Stimulated activated CD8-positive, alpha-beta memory T cell treated with anti-CD3 and anti-CD28 coated beads, Interleukin-7, amount 100 ng/mL, for 48 hours (primary cell): ENCODE measurements around the gene PLEKHG5.

Experiments used
- DNase-seq, 2 donors: peaks; one replicate each; pipeline ENCODE4 v3.0.0-alpha.2; 2020; ENCODE audit warnings: low read depth in 1 of 2; ENCODE audit errors: extremely low read depth in 1 of 2

Gene PLEKHG5

GRCh38 chr1:6483017-6483760 is 8.3 kb downstream of the PLEKHG5 start:
- no peak for DNase-seq

GRCh38 chr1:6481820-6482219 is 9.6 kb downstream of the PLEKHG5 start:
- no peak for DNase-seq

- no peak for DNase-seq
These were observed 14.2 kb downstream of the PLEKHG5 start for GRCh38 chr1:6477039-6477820.

- no peak for DNase-seq
These were observed 15.0 kb downstream of the PLEKHG5 start for GRCh38 chr1:6476483-6476882.

- no peak for DNase-seq
These were observed 15.9 kb downstream of the PLEKHG5 start for GRCh38 chr1:6475381-6476133.

- no peak for DNase-seq
These were observed 16.6 kb downstream of the PLEKHG5 start for GRCh38 chr1:6474815-6475282.

GRCh38 chr1:6473974-6474814 is 17.3 kb downstream of the PLEKHG5 start:
- DNase-seq, result no peak

GRCh38 chr1:6473156-6473555 is 18.3 kb downstream of the PLEKHG5 start:
- DNase-seq, result no peak

- DNase-seq, result no peak
These were observed 19.1 kb downstream of the PLEKHG5 start for GRCh38 chr1:6472391-6472790.

- DNase-seq, result no peak
These were observed 19.5 kb downstream of the PLEKHG5 start for GRCh38 chr1:6471970-6472368.

- DNase-seq, result no peak
These were observed 20.1 kb downstream of the PLEKHG5 start for GRCh38 chr1:6471086-6471969.

- no peak for DNase-seq
These were observed 21.1 kb downstream of the PLEKHG5 start for GRCh38 chr1:6470132-6471085.

- DNase-seq, result no peak
These were observed 22.6 kb downstream of the PLEKHG5 start for GRCh38 chr1:6468729-6469461.

- DNase-seq, result no peak
These were observed 23.5 kb downstream of the PLEKHG5 start for GRCh38 chr1:6467744-6468688.

- no peak for DNase-seq
These were observed 24.2 kb downstream of the PLEKHG5 start for GRCh38 chr1:6467224-6467623.

- no peak for DNase-seq
These were observed 24.7 kb downstream of the PLEKHG5 start for GRCh38 chr1:6466751-6467150.

GRCh38 chr1:6466023-6466422 is 25.4 kb downstream of the PLEKHG5 start, which contains the start of gene TNFRSF25:
TNFRSF25 (minus strand) TSS chr1:6466173; CDS start chr1:6466107, 66 bp downstream.
- DNase-seq, result no peak
